Nephron progenitor cell (in vitro differentiated cells): ENCODE results near the gene BEAN1.

Experiments used
- DNase-seq: peaks from one replicate; pipeline ENCODE4 v3.0.0; 2021
- H3K27ac Mint-ChIP-seq: 2 replicates; pipeline ENCODE4 v1.8.0; 2021; ENCODE audit warnings: mild to moderate bottlenecking, moderate library complexity, mixed read lengths
- H3K27me3 Mint-ChIP-seq: 2 replicates; pipeline ENCODE4 v1.8.0; 2021; ENCODE audit warnings: mild to moderate bottlenecking, low read depth, mixed read lengths; ENCODE audit not compliant: poor library complexity
- H3K36me3 Mint-ChIP-seq: 2 replicates; pipeline ENCODE4 v1.8.0; 2021; ENCODE audit warnings: low read depth, mixed read lengths
- H3K4me1 Mint-ChIP-seq: 2 replicates; pipeline ENCODE4 v1.8.0; 2021; ENCODE audit warnings: mixed read lengths
- H3K4me3 Mint-ChIP-seq: 2 replicates; pipeline ENCODE4 v1.8.0; 2021; ENCODE audit warnings: mild to moderate bottlenecking, moderate library complexity, mixed read lengths
- H3K9me3 Mint-ChIP-seq: 2 replicates; pipeline ENCODE4 v1.8.0; 2021; ENCODE audit warnings: mild to moderate bottlenecking, moderate library complexity, mixed read lengths
- TF ChIP-seq, protein P1 (sequence below): fragments of 200-600 bp; sonication (generic); IDR thresholded peaks from 2 replicates; pipeline ENCODE4 v1.5.0; 2021; ENCODE audit warnings: antibody characterized with exemption

The BEAN1 gene

DNA sequence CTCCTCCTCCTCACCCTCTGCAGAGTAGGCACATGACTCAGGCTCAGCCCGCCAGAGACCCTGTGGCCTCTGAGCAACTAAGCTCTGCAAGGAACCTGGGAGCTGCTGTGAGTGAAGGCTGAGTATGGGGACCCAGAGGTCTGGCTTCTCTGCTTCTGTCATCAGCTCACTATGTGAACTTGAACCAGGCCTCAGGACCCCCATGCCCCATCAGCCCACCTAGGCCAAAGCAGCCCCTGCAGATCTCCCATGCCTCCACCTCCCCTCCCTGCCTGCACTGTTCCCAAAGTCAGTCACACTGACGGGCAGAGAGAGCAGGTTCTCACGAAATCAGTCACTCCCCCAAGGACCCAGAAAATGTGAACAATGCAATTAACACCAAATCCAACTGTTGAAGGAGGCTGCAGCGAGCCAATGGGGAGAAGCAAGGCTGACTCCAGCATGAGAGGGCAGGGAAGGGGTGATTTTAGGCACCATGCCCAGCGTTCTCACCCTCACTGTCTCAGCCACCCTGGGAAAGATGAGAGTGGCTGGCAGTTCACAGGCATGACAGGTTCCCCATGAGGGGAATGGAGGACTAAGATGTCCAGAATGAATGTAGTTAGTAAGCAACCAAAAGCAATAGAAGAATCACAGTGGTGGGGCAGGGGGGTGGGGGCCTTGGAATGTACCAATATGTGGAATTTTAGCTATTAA, 60.6 kb downstream of the BEAN1 start:
- H3K27ac Mint-ChIP-seq = no peak overlapping the region
- no peak for DNase-seq
- TF ChIP-seq, protein P1, sequence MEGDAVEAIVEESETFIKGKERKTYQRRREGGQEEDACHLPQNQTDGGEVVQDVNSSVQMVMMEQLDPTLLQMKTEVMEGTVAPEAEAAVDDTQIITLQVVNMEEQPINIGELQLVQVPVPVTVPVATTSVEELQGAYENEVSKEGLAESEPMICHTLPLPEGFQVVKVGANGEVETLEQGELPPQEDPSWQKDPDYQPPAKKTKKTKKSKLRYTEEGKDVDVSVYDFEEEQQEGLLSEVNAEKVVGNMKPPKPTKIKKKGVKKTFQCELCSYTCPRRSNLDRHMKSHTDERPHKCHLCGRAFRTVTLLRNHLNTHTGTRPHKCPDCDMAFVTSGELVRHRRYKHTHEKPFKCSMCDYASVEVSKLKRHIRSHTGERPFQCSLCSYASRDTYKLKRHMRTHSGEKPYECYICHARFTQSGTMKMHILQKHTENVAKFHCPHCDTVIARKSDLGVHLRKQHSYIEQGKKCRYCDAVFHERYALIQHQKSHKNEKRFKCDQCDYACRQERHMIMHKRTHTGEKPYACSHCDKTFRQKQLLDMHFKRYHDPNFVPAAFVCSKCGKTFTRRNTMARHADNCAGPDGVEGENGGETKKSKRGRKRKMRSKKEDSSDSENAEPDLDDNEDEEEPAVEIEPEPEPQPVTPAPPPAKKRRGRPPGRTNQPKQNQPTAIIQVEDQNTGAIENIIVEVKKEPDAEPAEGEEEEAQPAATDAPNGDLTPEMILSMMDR = no peak
- peaks cover 8% of the 10 kb centered on the region for H3K36me3 Mint-ChIP-seq
- peaks cover 9% of the 10 kb centered on the region for H3K9me3 Mint-ChIP-seq
- H3K4me3 Mint-ChIP-seq = no peak overlapping the region
- H3K27me3 Mint-ChIP-seq = peaks cover 15% of the 10 kb centered on the region
- H3K4me1 Mint-ChIP-seq = peaks cover 17% of the 10 kb centered on the region

DNA sequence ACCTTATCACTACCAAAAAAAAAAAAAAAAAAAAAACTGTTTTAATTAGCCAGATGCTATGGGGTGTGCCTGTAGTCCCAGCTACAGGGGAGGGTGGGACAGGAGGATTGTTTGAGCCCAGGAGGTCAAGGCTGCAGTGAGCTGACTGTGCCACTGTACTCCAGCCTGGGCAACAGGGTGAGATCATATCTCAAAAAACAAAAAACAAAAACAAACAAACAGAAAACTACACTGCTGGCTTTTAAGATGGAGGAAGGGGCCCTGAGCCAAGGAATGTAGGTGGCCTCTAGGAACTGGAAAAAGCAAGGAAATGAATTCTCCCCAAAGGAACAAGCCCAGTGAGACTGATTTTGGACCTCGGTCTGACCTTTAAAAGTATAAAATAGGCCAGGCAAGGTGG, 61.4 kb downstream of the BEAN1 start:
- peaks cover 16% of the 10 kb centered on the region for H3K27me3 Mint-ChIP-seq
- TF ChIP-seq, protein P1 = no peak
- peaks cover 15% of the 10 kb centered on the region for H3K4me1 Mint-ChIP-seq
- no peak for DNase-seq
- H3K36me3 Mint-ChIP-seq = peaks cover 8% of the 10 kb centered on the region
- H3K4me3 Mint-ChIP-seq = no peak overlapping the region
- H3K27ac Mint-ChIP-seq = no peak overlapping the region
- H3K9me3 Mint-ChIP-seq = peaks cover 9% of the 10 kb centered on the region

DNA sequence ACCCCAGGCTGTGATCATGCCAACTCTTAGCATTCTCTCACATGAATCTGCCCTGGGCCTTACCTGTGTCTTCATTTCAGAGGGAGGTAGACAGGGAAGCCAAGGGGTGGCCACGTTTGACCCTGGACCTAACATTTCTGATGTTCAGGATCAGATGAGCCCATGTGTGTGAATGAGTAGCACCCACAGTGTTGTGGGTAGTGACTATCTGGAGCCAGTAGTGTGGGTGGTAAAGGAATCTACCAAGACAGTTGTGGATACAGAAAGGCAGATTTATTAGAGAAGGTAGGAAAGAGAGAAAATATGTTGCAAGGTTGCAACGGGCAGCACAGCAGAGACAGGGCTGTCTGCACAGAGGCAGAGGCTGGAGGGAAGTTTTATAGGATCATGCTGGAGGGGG, 62.3 kb downstream of the BEAN1 start:
- H3K4me3 Mint-ChIP-seq = no peak overlapping the region
- TF ChIP-seq, protein P1 = no peak
- peaks cover 11% of the 10 kb centered on the region for H3K27me3 Mint-ChIP-seq
- peaks cover 6% of the 10 kb centered on the region for H3K4me1 Mint-ChIP-seq
- no peak overlapping the region for H3K27ac Mint-ChIP-seq
- no peak for DNase-seq
- peaks cover 8% of the 10 kb centered on the region for H3K36me3 Mint-ChIP-seq
- H3K9me3 Mint-ChIP-seq = peaks cover 9% of the 10 kb centered on the region

DNA sequence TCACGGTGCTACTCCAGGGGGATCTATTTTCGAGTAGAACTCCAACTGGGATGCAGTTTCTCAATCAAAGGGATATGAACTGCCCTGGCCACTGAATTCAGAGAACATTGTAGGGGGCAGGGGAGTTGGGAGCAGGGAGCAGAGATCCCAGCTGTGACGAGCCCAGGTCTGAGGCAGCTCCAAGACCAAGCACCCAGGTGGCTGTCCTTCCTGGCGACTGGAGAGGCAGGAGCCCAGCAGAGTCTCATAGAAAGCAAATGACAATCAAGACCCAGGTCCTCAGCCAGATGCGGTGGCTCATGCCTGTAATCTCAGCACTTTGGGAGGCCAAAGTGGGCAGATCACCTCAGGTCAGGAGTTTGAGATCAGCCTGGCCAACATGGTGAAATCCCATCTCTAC, 62.7 kb downstream of the BEAN1 start:
- peaks cover 5% of the 10 kb centered on the region for H3K4me1 Mint-ChIP-seq
- H3K27ac Mint-ChIP-seq = no peak overlapping the region
- peaks cover 11% of the 10 kb centered on the region for H3K27me3 Mint-ChIP-seq
- H3K4me3 Mint-ChIP-seq = no peak overlapping the region
- H3K9me3 Mint-ChIP-seq = peaks cover 9% of the 10 kb centered on the region
- no peak for DNase-seq
- H3K36me3 Mint-ChIP-seq = peaks cover 8% of the 10 kb centered on the region
- TF ChIP-seq, protein P1 = no peak

DNA sequence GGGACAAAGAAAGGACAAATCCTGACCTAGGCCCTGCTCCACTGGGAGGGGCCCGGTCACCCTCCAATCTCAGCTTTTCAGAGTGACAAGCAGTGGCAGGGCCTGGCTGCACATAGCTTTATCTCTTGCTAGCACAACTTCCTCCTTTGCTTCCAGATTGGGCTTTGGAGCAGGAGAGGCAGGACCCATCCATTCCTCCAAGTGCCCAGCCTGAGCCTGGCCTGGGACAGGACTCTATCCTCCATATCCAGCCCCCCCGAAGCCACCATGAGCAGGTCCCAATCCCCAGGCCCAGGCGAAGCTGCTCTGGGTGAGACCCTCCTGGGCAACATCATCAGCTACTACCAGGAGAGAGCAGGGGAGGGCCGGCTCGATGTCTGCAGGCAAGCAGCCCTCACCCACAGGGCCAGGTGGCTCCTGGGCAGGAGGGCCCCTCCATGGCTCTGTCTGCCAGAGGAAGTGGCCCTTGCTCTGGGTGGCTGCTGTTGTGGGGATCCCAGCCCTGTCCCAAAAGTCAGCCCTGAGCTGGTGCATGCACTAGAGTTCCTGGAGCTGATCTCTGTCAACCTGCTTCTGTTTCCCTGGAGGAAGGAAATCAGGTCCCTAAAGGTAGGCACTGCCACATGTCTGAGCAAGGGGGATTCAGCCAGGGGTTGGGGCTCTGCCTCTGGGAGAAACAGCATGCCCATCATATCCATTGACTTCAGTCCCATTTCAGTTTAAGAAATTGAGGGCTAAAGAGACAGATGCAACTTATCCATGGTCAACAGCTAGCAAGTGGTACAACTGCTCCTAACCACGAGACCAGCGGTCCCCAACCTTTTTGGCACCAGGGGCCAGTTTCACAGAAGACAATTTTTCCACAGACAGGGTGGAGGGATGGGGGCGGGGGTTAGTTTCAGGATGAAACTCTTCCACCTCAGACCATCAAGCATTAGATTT, 64.0 kb downstream of the BEAN1 start:
- Mint-ChIP-seq H3K4me1 (peaks cover 5% of the 10 kb centered on the region), H3K36me3 (peaks cover 8% of the 10 kb centered on the region), H3K9me3 (peaks cover 20% of the 10 kb centered on the region), H3K27me3 (peaks cover 11% of the 10 kb centered on the region), H3K27ac (no peak overlapping the region), H3K4me3 (no peak overlapping the region)
- TF ChIP-seq, protein P1 = no peak
- DNase-seq = no peak
